ENCODE measurements around the gene UTP20.

Gene UTP20

GRCh38 chr12:101280006-101280505, at the start of gene UTP20:
UTP20 (plus strand) TSS chr12:101280105; CDS start chr12:101280283, 178 bp downstream.
- DNase-seq = peak; percentile 95

GRCh38 chr12:101230547-101230946, 49.4 kb upstream of the UTP20 start:
- DNase-seq = no peak

GRCh38 chr12:101231636-101232035, 48.3 kb upstream of the UTP20 start:
- DNase-seq = no peak

- no peak for DNase-seq
Measured at GRCh38 chr12:101235686-101236085, 44.2 kb upstream of the UTP20 start.

- no peak for DNase-seq
Measured at GRCh38 chr12:101238306-101238705, 41.6 kb upstream of the UTP20 start.

GRCh38 chr12:101238800-101239329, 41.0 kb upstream of the UTP20 start:
- DNase-seq = no peak

- no peak for DNase-seq
Measured at GRCh38 chr12:101243074-101243473, 36.8 kb upstream of the UTP20 start.

- DNase-seq = no peak
Measured at GRCh38 chr12:101243616-101244015, 36.3 kb upstream of the UTP20 start.

GRCh38 chr12:101256266-101256665, 23.6 kb upstream of the UTP20 start:
- no peak for DNase-seq

GRCh38 chr12:101257357-101257756, 22.5 kb upstream of the UTP20 start:
- DNase-seq = no peak

- no peak for DNase-seq
Measured at GRCh38 chr12:101267111-101267510, 12.8 kb upstream of the UTP20 start.

GRCh38 chr12:101276433-101276832, 3.5 kb upstream of the UTP20 start:
- DNase-seq = no peak

GRCh38 chr12:101277443-101277842, 2.5 kb upstream of the UTP20 start:
- DNase-seq = peak; percentile 27

- no peak for DNase-seq
Measured at GRCh38 chr12:101287357-101287756, 7.5 kb downstream of the UTP20 start.

GRCh38 chr12:101297661-101298060, 17.8 kb downstream of the UTP20 start:
- no peak for DNase-seq

- no peak for DNase-seq
Measured at GRCh38 chr12:101298426-101298825, 18.5 kb downstream of the UTP20 start.

- no peak for DNase-seq
Measured at GRCh38 chr12:101299346-101299745, 19.4 kb downstream of the UTP20 start.

- DNase-seq = no peak
Measured at GRCh38 chr12:101299931-101300330, 20.0 kb downstream of the UTP20 start.

GRCh38 chr12:101302741-101303140, 22.8 kb downstream of the UTP20 start:
- no peak for DNase-seq

GRCh38 chr12:101305226-101305779, 25.4 kb downstream of the UTP20 start:
- DNase-seq = no peak

- no peak for DNase-seq
Measured at GRCh38 chr12:101305794-101306193, 25.9 kb downstream of the UTP20 start.

GRCh38 chr12:101322480-101322879, 42.6 kb downstream of the UTP20 start:
- DNase-seq = no peak

- DNase-seq = no peak
Measured at GRCh38 chr12:101323255-101323654, 43.4 kb downstream of the UTP20 start.

GRCh38 chr12:101325590-101325989, 45.7 kb downstream of the UTP20 start:
- no peak for DNase-seq

GRCh38 chr12:101327051-101327450, 47.1 kb downstream of the UTP20 start:
- no peak for DNase-seq
